DMS53 treated with DMSO at 0.1 percent for 48 hours (cell line): ENCODE results near the gene SLC22A12.

Experiments
- DNase-seq: peaks from one replicate; lab custom pipeline; 2025; ENCODE audit not compliant: unreplicated experiment; lab: John Stamatoyannopoulos, UW

The SLC22A12 gene

DNA sequence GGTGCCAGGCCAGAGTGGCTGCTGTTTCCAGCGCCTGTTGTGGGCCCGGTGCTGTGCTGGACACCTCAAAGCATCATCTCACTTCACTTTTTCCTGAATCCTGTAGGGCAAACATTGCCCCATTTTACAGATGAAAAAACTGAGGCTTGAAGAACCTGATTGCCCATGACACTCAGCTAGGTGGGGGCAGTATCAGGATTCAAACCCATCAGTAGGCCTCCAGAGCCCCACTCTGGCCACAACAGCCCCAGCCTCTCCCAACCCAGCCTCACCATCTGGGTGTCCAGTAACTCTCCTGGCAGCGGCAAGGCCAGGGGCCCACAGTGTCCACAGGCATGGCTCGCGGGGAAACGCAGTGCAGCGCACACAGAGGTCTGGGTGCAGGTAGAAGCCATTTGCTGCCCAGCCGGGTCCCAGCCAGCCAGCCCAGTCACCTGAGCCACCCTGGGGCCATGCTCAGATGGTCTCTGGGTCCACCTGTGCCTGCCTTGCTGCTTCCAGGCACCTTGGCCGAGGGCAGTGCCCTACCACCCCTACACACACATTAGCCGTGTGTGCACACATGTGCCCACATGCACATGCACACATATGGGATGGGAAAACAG lies 11.5 kb downstream of the SLC22A12 start:
- no peak for DNase-seq

DNA sequence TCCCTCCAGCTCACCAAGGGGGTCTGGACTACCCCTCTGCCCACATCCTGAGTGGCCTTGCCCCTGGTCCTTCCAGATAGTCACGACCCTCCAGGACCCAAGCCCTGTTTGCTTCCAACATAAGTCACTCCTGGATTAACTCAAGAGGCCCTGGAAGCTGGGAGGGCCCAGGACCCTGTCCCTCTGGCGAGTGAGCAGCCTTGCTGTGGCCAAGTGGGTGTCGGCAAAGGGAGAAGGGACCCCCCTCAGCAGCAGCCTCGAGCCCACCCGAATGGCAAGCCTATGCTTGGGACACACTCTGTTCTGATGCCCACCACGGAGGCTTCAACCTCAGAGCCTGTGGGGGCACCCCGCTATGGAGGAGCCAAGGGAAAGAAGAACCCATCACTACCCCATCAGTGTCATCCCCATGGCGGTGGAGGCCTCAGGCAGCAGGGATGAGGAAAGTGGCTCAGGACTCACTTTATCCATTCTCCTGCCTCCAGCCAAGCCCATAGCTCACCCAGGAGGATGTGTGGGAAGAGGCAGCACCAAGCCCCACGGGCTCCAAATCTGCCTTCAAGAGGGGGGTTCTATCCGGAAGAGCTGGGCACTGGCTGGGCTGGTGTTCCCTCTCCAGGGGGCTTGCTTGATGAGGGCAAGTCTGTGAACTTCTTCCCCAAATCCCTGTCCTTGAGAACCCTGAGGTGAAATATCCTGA lies 12.5 kb downstream of the SLC22A12 start:
- no peak for DNase-seq

DNA sequence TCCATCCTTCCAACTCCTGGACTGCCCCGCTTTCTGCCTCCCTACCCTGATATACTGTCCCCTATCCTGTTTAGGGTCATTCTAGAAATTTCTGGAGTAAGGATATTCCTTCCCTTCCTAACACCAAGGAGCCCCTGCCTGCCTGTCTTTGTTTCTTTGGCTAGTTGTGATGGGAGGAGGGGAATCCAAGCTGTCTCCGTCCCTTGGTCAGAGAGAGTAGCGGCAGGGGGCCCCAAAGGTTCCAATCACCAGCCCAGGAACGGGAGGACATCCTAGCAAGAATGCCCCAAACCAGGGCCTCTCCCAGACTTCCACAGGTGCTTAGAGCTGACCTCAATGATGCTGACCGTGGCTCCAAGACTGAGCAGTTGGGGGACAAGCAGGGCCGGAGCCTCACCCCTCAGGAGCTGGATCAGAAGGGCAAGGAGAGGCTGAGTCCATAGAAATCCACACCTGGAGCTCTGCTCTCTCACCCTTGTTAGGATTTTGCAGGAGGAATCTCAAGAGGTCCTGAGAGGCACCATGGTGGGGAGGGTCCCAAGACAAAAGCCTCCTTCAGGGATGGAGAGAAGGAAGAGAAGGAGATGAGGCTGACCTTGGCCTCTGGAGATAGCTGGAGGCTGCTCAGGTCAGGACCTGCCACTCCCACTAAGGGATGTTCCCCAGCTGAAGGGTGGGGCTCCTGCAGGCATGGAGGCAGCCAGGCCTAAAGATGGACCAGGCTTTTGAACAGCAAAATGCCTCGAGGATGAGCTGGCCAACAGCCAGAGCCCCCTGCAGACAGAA lies 13.6 kb downstream of the SLC22A12 start:
- no peak for DNase-seq

DNA sequence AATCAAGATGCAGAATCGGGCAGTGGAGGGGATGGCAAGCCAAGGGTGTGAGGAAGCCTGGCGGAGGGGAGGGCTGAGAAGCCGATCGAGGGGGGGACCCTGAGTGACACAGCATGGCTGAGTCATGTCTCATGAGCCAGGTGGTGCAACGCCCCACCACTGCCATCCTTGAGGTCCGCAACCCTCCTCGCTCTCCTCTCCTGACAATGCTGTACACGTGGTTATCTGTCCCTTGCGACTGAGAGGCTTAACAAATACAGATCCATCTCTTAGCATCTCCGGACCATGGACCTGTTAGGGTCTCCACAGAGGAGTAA lies 14.2 kb downstream of the SLC22A12 start:
- no peak for DNase-seq

DNA sequence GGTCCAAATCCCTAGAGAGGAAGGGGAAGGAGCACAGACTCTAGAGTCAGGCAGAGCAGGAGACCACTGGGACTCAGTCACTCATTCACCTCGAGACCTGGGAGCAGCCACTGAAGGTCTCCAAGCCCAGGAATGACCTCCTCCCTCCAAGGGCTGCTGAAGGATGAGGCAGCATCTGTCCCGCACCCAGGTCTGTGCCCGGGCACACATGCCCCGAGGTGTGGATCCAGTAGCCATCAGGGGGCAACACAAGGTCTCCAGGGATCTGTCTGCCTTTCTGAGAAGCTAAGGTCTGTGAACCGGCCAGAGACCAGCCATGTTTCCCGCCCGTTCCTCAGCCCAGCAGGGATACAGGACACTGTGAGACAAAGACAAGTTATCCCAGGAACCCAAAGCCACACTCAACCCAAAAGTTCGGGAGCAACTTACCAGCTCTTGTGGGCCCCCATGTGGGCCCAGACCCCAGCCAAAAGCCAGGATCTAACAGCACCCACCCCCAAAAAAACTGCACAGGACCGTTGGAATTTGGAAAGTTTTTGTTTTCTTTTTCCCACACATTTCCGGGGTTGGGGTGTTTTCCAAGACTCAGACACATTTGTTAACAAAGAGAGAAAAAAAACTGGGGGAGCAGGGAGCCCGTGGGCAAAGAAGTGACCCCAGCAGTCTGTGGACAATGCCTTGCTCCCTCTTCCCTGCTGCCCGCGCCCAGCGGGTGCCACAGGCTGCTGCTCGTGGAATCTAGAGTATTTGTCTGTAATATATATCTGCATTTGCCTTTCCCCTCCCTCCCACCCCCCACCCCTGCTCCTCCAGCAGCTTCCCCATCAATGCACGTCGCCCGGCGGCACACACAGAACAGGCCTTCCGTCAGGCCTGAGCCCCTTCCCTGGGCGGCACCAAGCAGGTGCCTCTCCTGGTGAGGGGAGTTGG lies 14.9 kb downstream of the SLC22A12 start:
- DNase-seq: no peak

DNA sequence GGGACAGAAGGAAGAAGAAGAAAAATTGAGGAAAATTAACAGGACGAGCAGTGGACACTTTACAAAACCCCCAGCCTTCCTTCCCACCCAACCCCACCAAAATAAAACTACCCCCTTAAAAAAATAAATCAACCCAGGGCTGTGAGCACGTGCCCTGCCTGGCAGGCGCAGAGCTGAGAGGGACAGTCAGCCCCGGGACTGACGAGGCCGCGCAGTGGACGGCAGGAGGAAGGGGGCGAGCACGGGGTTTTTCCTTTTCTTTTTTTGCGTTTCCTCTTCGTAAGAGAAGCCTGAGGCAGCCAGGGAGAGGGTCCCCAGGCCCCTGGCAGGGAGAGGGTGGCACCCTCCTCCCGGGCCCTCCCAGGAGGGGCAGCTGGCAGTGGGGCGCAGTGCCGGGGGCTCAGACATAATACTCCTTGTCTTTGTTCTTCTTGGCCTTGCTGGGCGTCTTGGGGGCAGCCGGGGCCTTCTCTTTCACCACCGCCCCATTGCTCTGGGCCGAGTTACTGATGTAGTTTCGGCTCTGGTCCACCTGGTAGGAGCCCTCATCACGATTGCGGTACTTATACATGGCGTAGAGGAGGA lies 15.9 kb downstream of the SLC22A12 start:
- DNase-seq: no peak

DNA sequence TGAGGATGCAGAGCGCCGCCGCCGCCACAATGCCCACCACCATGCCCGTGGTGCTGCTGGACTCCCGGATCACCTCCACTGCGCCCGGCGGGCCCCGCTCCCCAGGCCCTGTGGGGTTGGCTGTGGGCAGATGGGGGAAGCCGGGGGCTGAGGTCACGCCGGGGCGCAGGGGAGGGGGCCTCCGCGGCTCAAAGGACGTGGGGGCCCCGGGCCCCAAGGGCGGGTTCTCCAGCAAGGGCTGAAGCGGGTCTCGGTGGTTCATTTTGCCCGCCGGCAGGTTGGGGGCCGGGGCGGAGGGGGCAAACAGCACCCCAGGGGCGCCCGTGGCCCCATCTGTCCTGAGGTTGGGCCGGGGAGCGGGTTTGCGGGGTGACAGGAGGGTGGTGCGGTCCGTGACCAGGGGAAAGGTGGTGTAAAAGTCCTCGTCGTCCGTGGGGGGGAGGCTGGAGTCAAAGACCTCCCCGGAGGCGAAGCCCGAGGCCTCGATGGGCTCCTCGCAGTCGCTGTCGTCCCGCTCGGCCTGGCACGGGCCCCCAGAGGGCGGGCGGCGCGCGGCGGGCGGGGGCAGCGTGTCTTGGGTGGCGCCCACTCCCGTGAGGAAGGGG lies 16.5 kb downstream of the SLC22A12 start:
- DNase-seq: no peak

DNA sequence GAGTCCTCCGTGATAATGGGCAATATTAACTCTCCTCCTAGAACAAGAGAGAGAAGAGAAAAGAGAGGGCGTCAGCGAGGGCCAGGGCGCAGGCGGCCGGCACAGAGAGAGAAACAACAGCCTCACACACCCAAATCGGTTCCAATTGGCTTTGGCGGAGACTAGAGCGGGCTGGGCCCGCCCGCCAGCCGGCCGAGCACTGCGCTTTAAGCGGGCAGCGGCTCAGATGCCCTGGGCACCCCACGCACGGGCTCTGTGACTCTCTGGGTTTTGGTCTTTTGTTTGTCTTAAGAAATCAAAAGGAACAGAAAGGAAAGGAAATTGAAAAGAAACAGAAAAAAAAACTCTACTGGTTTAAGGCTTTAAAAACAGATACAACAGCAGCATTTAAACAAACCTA lies 17.0 kb downstream of the SLC22A12 start:
- DNase-seq: no peak

DNA sequence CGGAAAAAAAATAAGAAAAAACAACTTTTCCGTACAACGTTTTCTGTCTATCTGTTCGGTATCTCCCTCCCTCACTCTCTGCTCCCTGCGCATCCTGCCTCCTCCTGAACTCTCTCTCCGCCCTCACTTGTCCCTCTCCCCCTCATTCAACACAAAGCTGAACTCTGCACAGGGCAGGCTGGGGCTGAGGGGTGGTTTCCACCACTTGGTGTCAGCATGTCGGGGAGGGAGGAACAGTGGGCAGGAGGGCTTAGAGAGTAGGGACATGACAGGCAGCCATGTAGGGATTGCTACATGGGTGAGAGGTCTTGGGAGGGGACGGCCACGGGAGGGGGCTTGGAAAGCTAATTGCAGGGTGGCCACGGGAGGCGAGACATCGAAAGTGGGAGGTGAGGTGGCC lies 17.6 kb downstream of the SLC22A12 start:
- DNase-seq: no peak

DNA sequence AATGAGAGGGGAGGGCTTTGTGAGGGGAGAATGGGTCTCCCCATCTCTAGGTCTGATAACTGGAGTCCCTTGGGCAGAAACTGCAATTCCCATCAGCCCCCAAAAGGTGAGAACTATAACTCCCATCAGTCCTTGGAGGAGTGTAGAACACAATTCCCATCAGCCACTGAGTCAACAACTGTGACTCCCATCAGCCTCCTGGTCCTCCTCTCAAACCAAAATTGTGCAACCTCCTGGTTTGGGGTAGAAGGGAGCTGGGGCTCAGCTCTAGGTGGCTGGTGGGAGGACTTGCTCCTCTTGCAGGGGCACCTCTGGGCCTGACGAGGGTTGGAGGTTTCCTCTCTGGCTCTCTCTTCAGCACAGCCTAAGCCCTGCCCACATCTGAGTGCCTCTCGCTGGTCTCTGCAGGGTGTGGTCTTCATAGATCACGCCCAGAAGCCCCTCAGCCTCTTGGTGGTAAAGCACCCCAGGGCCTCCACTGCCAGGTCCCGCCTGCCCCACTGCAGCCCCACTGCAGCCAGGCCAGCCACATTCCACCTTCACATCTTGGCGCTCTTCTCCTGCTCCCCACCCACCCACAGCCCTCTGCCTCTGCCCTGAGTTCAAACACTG lies 18.5 kb downstream of the SLC22A12 start:
- DNase-seq: no peak

DNA sequence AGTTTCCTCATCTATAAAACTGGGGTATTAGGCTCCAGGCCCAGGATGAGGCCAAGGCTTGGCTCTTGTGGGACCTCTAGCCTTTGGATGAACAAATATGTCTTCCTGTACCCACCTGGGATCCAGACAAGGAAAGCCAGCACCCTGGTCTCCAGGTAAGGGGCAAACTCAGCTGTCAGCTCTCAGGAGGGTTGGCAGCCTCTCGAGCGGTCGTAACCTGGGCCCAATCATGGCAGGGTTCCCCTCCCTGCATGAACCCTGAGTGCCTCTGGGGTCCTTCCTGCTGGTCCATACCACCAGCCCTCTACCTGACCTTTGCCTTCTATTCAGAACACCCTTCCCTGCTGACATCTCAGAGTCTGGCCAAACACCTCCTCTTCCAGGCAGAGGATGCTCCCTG lies 19.6 kb downstream of the SLC22A12 start:
- DNase-seq: no peak

DNA sequence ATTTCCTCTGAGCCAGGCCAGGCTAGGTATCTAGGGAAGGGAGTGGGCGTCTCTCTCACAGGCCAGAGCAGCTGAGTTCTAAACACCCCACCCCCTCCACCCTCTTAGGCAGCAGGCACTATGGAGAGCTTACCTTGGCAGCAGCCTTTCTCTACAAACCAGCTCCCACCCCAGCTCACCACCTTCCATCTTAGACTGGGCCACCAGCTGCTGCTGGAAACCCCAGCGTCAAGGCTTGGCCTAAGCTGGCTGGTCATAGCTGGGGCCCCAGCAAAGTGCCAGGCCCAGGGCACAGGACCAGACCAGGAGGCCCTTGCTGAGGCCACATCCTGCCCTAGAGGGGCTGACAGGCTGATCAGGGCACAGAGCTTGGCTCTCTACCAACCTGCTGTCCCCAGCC lies 20.2 kb downstream of the SLC22A12 start:
- no peak for DNase-seq

DNA sequence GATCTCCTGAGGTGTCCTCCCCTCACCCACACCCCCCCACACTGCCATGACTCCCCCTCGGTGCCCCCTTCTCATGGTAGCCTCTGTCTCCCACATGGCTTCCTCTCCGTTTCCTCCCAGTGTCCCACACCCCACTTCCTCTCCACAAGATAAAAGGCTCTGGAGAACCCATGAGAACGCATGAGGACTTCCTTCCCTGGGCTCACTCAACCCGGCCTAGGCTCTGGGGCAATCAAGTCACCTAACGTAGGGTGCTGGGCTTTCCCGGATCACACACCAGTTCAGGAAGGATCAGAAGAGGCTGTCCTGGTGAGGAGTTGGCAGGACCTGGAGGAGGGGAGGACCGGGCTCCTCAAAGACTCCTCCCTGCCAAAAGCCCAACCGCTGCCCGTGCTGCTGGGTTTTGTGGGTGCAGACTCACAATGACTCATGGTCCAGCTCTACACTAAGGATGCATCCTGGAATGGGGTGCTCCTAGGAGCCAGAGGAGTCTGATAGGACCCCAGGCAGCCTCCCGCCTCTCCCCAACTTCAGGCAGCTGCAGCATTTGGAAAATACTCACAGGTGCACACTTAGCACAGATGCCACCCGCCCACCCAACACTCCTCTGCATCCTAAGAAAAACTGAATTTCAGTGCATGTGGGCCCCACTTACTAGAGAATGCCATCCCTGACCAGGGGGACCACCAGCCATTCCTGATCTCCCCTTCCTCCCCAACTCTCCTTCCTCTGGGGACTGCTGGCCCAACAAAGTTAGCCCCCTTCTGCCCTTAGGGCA lies 21.0 kb downstream of the SLC22A12 start:
- DNase-seq: no peak

DNA sequence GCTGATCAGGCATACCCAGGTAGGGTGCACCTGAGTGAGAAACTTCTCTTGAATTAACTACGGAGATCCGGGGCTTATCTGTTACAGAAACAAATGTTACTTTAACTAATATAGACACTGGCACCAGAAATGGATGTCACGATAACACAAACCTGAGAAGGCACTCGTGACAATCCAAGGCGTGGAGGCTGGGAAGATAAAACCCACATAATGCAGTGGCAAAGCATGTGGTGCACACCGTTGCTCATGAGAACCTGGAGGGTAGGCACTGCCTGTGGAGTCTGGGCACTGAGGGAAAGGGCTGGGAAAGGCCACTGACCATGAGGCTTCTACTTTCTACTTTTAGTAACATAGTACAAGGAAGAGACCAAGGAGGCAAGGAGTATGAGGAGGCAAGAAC lies 22.6 kb downstream of the SLC22A12 start:
- DNase-seq: no peak

DNA sequence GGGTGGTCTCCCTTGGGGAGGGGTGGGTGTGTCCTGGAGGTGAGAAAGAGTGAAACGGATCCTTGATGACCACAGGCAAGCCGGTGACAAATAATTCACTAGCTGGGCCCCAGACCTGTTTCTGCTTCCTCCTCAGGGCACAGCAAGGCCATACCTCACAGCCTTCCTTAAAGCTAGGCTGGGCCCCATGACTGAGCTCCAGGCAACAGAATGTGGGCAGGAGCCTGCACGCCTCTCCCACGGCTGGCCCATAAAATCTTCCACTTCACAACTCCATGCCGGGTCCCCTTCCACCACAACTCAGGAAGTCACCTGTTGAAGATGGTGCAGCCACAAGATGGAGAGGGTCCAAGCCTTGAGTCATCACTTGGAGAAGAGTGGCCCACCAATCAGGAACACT lies 23.9 kb downstream of the SLC22A12 start:
- DNase-seq: no peak

DNA sequence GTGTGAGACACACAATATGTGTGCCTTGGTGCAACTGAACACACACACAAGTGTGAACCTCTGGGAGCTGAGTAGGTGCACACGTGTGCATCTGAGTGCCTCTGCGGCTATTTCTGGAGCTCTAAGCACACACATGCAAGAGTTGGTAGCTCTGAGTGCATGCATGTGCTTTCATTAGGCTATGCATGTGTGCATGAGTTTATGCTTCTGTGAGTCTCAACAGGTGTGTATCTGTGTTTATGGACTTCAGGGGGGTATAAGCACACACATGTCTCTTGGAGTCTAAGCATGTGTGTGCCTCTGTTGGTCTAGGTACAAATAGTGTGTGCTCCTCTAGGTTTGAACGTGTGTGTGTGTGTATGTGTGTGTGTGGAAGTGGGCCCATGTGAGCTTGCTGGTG lies 25.8 kb downstream of the SLC22A12 start:
- DNase-seq: no peak

DNA sequence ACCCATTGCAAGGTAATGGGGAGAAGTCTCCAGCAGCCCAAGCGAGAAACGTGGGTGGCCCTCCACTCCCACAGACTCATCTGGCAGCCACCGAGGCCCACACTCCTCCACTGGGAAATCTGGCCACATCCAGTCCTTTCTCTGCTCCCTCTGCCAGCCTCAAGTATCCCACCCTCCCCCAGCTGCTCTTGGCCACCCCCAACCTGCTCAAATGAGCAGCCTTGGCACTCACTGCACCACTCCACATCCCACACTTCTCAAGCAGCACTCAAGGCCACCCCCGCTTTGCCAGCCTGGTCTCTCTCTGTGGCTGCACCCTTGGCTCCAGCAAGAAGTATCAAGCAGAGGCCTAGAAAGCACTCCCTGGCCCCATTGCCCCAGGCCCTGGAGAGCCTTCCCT lies 28.2 kb downstream of the SLC22A12 start:
- DNase-seq: no peak

DNA sequence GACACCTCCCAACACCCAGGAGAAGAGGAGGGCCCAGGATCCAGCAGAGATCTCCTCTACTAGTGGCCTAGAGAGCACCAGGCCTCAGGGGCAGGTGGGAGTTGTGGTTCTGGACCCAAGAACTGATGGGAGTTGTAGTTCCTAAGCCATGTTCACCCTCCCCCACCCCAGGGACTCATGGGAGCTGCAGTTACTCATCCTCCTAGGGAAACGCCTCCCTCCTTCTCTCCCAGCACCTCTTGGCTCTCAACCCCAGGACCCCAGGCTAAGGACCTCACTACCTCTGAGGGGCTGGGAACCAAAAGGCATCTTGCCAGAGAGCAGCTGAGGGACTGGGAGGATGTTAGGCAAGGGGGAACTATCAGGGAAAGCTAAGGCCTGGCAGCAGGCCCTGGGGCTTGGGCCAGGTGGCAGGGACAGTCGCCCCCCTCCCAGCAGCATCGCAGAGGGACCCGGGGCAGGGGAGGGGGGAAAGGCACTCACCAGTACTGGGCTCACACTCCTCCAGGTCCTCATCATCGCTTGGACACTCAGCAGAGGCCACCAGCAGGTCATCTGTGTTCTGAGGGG lies 28.9 kb downstream of the SLC22A12 start:
- no peak for DNase-seq

DNA sequence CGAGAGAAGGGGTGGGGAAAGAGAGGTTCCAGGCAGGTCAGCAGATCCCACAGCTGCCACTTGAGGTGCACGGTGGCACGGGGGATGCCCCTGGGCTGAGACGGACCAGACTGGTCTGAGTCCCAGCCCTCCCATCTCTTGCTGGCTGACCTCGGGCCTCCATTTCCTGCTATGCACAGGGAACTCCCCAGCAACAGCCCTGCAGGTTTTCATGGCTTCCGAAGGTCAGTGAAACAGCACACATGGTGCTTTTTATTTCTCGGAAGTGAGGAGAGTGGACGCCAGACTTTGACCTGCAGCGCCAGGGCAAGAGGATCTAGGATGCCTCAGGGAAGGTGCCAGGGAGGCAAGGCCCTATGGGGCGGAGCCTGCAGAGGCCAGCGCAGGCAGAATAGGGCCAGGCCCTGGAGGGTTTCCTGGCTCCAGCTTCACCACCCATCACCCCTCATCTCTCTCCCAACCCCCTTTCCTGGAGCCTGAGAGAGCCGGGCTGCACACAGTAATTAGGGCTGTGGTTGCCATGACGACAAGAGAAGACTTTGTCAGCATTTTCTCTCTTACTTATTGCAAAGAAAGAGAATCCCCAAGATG lies 29.5 kb downstream of the SLC22A12 start:
- no peak for DNase-seq
